LNCaP clone FGC (cell line): Measurements from ENCODE around the gene BMP2K.

Source experiments
- DNase-seq: peaks from one replicate; pipeline ENCODE4 v3.0.0-alpha.2; 2011; ENCODE audit warnings: low read depth
- H3K4me3 ChIP-seq: 2 replicates; pipeline ENCODE4 v1.5.1; 2011; ENCODE audit warnings: mild to moderate bottlenecking, low read depth, low read length, control low read depth
- CTCF ChIP-seq: IDR thresholded peaks from 2 replicates; pipeline ENCODE4 v1.5.1; 2012; ENCODE audit warnings: mild to moderate bottlenecking; ENCODE audit not compliant: control insufficient read depth, insufficient read depth; ENCODE audit errors: extremely low read depth

The BMP2K gene

GRCh38 chr4:78800965-78801364 is 24.8 kb downstream of the BMP2K start:
- DNase-seq = peak; percentile 38
- no peak overlapping the region for H3K4me3 ChIP-seq
- no peak for TF ChIP-seq CTCF

GRCh38 chr4:78803983-78804382 is 27.8 kb downstream of the BMP2K start:
- no peak overlapping the region for H3K4me3 ChIP-seq
- TF ChIP-seq CTCF = no peak
- no peak for DNase-seq

DNA sequence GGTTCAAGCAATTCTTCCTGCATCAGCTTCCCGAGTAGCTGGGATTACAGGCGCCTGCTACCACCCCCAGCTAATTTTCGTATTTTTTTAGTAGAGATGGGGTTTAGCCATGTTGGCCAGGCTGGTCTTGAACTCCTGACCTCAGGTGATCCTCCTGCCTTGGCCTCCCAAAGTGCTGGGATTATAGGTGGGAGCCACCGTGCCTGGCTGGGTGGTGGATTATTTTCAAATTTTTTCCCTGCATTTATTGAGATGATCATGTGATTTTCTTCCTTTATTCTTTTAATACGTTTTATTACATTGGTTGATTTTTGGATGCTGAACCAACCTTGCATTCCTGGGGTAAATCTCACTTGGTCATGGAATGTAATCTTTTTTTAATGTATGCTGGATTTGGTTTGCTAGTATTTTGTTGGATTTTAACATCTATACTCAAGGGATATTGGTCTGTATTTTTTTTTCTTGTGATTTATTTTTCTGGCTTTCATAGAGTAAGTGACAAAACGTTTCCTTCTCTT is 30.9 kb downstream of the BMP2K start:
- no peak for DNase-seq
- TF ChIP-seq CTCF = no peak
- H3K4me3 ChIP-seq = no peak overlapping the region

DNA sequence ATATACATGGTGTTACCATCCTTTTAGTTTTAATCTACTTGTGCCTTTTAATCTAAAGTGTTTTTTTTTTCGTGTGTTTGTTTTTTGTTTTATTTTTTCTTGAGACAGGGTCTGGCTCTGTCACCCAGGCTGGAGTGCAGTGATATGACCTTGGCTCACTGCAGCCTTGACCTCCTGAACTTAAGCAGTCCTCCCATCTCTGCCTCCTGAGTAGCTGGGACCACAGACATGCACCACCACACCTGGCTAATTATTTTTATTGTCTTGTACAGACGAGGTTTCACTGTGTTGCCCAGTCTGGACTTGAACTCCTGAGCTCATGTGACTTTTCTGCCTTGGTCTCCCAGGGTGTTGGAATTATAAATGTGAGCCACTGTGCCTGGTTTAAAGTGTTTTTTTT is 33.1 kb downstream of the BMP2K start:
- no peak overlapping the region for H3K4me3 ChIP-seq
- DNase-seq = no peak
- no peak for TF ChIP-seq CTCF

- peak; percentile 23 for DNase-seq
- no peak overlapping the region for H3K4me3 ChIP-seq
- no peak for TF ChIP-seq CTCF
Observed at GRCh38 chr4:78809928-78810835, 34.0 kb downstream of the BMP2K start.

DNA sequence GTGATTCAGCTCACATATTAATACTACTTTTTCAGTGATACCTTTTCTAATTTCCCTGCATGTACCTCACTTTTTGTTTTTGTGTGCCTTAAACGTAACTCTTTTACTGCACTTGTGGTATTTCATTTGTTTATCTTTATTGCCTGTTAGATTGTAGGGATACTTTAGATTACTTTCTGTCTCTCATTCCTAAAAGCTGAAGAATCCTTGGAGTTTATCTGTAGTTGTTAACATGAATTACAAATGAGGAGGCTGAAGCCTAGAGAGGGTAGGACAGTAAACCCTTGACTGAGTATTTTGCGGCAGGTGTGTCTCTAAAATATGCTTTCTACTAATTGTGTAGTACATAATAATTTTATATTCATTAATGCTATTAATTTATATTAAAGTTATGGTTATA is 34.9 kb downstream of the BMP2K start:
- DNase-seq = no peak
- TF ChIP-seq CTCF = no peak
- H3K4me3 ChIP-seq = no peak overlapping the region

GRCh38 chr4:78818530-78819079 is 42.5 kb downstream of the BMP2K start:
- no peak for TF ChIP-seq CTCF
- no peak for DNase-seq
- H3K4me3 ChIP-seq = no peak overlapping the region
